H9 (cell line): Measurements from ENCODE around the gene GSS. TPM values are rescaled to one million over a fixed set of nuclear protein-coding genes. Genes with fewer than 3 reads are reported as not detected.

Experiments used
- DNase-seq: peaks from one replicate; pipeline ENCODE4 v3.0.0-alpha.2; 2017
- H2AFZ ChIP-seq: one replicate; pipeline ENCODE4 v1.6.1; 2013; ENCODE audit warnings: mild to moderate bottlenecking, low read length, control low read depth, moderate library complexity
- H2AK5ac ChIP-seq: 2 replicates; pipeline ENCODE4 v1.6.1; 2013; ENCODE audit warnings: low read length, control low read depth, mixed read lengths; ENCODE audit not compliant: insufficient read length
- H2BK120ac ChIP-seq: one replicate; pipeline ENCODE4 v1.6.1; 2013; ENCODE audit warnings: low read depth, mild to moderate bottlenecking, low read length, control low read depth, inconsistent platforms; ENCODE audit not compliant: poor library complexity, severe bottlenecking
- H2BK12ac ChIP-seq: 2 replicates; pipeline ENCODE4 v1.6.1; 2013; ENCODE audit warnings: low read length, control low read depth, mixed read lengths, low read depth; ENCODE audit not compliant: insufficient read length
- H2BK15ac ChIP-seq: 2 replicates; pipeline ENCODE4 v1.6.1; 2013; ENCODE audit warnings: low read depth, low read length, control low read depth
- H2BK20ac ChIP-seq: one replicate; pipeline ENCODE4 v1.6.1; 2013; ENCODE audit warnings: low read depth, mild to moderate bottlenecking, low read length, control low read depth, inconsistent platforms; ENCODE audit not compliant: poor library complexity, severe bottlenecking
- H2BK5ac ChIP-seq: 2 replicates; pipeline ENCODE4 v1.6.1; 2013; ENCODE audit warnings: low read length, control low read depth, mixed read lengths; ENCODE audit not compliant: insufficient read length
- H3K14ac ChIP-seq: 2 replicates; pipeline ENCODE4 v1.6.1; 2013; ENCODE audit warnings: low read length, control low read depth; ENCODE audit not compliant: insufficient read depth
- H3K18ac ChIP-seq: 2 replicates; pipeline ENCODE4 v1.6.1; 2013; ENCODE audit warnings: low read depth, mild to moderate bottlenecking, mixed read lengths, low read length, control low read depth; ENCODE audit not compliant: insufficient read length
- H3K23ac ChIP-seq: 2 replicates; pipeline ENCODE4 v1.6.1; 2013; ENCODE audit warnings: low read length, control low read depth, mixed read lengths, low read depth; ENCODE audit not compliant: insufficient read length
- H3K23me2 ChIP-seq: 2 replicates; pipeline ENCODE4 v1.6.1; 2013; ENCODE audit warnings: low read depth, mild to moderate bottlenecking, mixed read lengths, low read length, control low read depth; ENCODE audit not compliant: insufficient read length, poor library complexity, severe bottlenecking
- H3K27ac ChIP-seq: 2 replicates; pipeline ENCODE4 v1.5.1; 2013; ENCODE audit warnings: low read length, control low read depth, mixed read lengths, low read depth; ENCODE audit not compliant: insufficient read length
- H3K27me3 ChIP-seq: 2 replicates; pipeline ENCODE4 v1.6.1; 2013; ENCODE audit warnings: low read length, control low read depth, inconsistent platforms; ENCODE audit not compliant: insufficient read depth
- H3K4ac ChIP-seq: 2 replicates; pipeline ENCODE4 v1.6.1; 2013; ENCODE audit warnings: low read depth, mild to moderate bottlenecking, control low read depth, inconsistent platforms, low read length, moderate library complexity
- H3K4me1 ChIP-seq: 2 replicates; pipeline ENCODE4 v1.6.1; 2013; ENCODE audit warnings: low read length, control low read depth, inconsistent platforms; ENCODE audit not compliant: insufficient read depth
- H3K4me2 ChIP-seq: 2 replicates; pipeline ENCODE4 v1.6.1; 2013; ENCODE audit warnings: low read length, control low read depth, mixed read lengths; ENCODE audit not compliant: insufficient read length, insufficient read depth
- H3K56ac ChIP-seq: 2 replicates; pipeline ENCODE4 v1.6.1; 2013; ENCODE audit warnings: low read depth, mild to moderate bottlenecking, mixed read lengths, low read length, control low read depth; ENCODE audit not compliant: insufficient read length
- H3K79me1 ChIP-seq: 2 replicates; pipeline ENCODE4 v1.6.1; 2013; ENCODE audit warnings: low read depth, mild to moderate bottlenecking, moderate library complexity, low read length, control low read depth, inconsistent platforms; ENCODE audit not compliant: insufficient read depth, poor library complexity, severe bottlenecking
- H3K79me2 ChIP-seq: 2 replicates; pipeline ENCODE4 v1.6.1; 2013; ENCODE audit warnings: low read length, control low read depth, inconsistent platforms; ENCODE audit not compliant: insufficient read depth
- H3K9ac ChIP-seq: 2 replicates; pipeline ENCODE4 v1.6.1; 2013; ENCODE audit warnings: low read length, control low read depth, mixed read lengths; ENCODE audit not compliant: insufficient read length; ENCODE audit errors: extremely low read depth
- H3K9me3 ChIP-seq: one replicate; pipeline ENCODE4 v1.6.1; 2013; ENCODE audit warnings: low read depth, low read length, inconsistent platforms; ENCODE audit not compliant: control insufficient read depth
- H3T11ph ChIP-seq: one replicate; pipeline ENCODE4 v1.6.1; 2013; ENCODE audit warnings: mild to moderate bottlenecking, low read length, control low read depth, inconsistent platforms
- H4K20me1 ChIP-seq: one replicate; pipeline ENCODE4 v1.6.1; 2013; ENCODE audit not compliant: control insufficient read depth, insufficient read length, insufficient read depth
- H4K5ac ChIP-seq: 2 replicates; pipeline ENCODE4 v1.6.1; 2013; ENCODE audit warnings: low read depth, mild to moderate bottlenecking, mixed read lengths, low read length, control low read depth; ENCODE audit not compliant: insufficient read length
- H4K8ac ChIP-seq: replicated peaks from 2 replicates; pipeline ENCODE4 v1.6.1; 2013; ENCODE audit warnings: low read length, control low read depth, mixed read lengths, low read depth; ENCODE audit not compliant: insufficient read length
- H4K91ac ChIP-seq: 2 replicates; pipeline ENCODE4 v1.6.1; 2013; ENCODE audit warnings: low read depth, mild to moderate bottlenecking, moderate library complexity, mixed read lengths, low read length, control low read depth; ENCODE audit not compliant: insufficient read length
- H3K27ac Mint-ChIP-seq, 3 experiments: 2 replicates in 2 of 3; 3 replicates in 1 of 3; pipeline ENCODE4 v1.8.0; 2020 to 2021; ENCODE audit warnings: mixed read lengths in 3 of 3, mild to moderate bottlenecking in 1 of 3, moderate library complexity in 1 of 3
- H3K27me3 Mint-ChIP-seq: 2 replicates; pipeline ENCODE4 v1.8.0; 2021; ENCODE audit warnings: low read depth, mild to moderate bottlenecking, moderate library complexity, mixed read lengths
- H3K36me3 Mint-ChIP-seq, 3 experiments: 2 replicates in 2 of 3; 3 replicates in 1 of 3; pipeline ENCODE4 v1.8.0; 2020 to 2021; ENCODE audit warnings: low read depth in 3 of 3, mixed read lengths in 3 of 3; ENCODE audit not compliant: insufficient read depth in 1 of 3
- H3K4me1 Mint-ChIP-seq, 2 experiments: 2 replicates each; pipeline ENCODE4 v1.8.0; 2020; ENCODE audit warnings: mixed read lengths in 2 of 2
- H3K4me3 Mint-ChIP-seq, 2 experiments: 2 replicates in 1 of 2; 3 replicates in 1 of 2; pipeline ENCODE4 v1.8.0; 2020 to 2021; ENCODE audit warnings: mild to moderate bottlenecking in 2 of 2, mixed read lengths in 2 of 2, moderate library complexity in 1 of 2
- H3K9me3 Mint-ChIP-seq, 2 experiments: 2 replicates in 1 of 2; 3 replicates in 1 of 2; pipeline ENCODE4 v1.8.0; 2020; ENCODE audit warnings: mild to moderate bottlenecking in 2 of 2, mixed read lengths in 2 of 2, moderate library complexity in 1 of 2
- WGBS: extraction: QIAGEN DNeasy Blood & Tissue Kit; methylation state at CpG from one replicate; pipeline ENCODE4 v1.1.7; 2013; ENCODE audit warnings: missing lambda C conversion rate, low lambda C conversion rate, mixed read lengths; ENCODE audit not compliant: insufficient read length; ENCODE audit errors: extremely low coverage; 5-methylcytosine and 5-hydroxymethylcytosine counted together
- total RNA-seq: library from RNA; stranded (reverse); gene quantifications from 2 replicates; pipeline ENCODE4 v1.2.1, GENCODE V29; 2021
- TF ChIP-seq, protein P1 (sequence below): fragments of 200-600 bp; sonication (generic); conservative IDR thresholded peaks from 3 replicates; pipeline ENCODE4 v1.8.0; 2021; ENCODE audit warnings: antibody characterized with exemption, mild to moderate bottlenecking

GSS gene
- total RNA-seq, 1 experiment from 2014 or later = 48.5 TPM

DNA sequence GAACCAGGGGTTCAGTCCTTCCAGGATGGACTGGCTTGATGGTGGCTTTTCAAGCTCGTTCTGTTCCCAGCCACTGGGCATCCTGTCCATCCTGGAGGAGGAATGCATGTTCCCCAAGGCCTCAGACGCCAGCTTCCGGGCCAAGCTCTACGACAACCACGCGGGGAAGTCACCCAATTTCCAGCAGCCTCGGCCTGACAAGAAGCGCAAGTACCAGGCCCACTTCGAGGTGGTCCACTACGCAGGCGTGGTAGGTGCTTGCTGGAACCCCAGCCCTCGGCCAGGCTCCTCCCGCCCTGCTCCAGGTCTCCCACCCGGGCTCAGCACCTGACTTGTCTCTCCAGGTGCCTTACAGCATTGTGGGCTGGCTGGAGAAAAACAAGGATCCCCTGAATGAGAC, 34.1 kb upstream of the GSS start:
- no peaks in the 10 kb centered on the region for H3K27me3 ChIP-seq
- H4K5ac ChIP-seq = no peak overlapping the region
- H3K4me1 Mint-ChIP-seq = peaks cover 26 to 27% of the 10 kb centered on the region in 2 experiments
- H3K23ac ChIP-seq = no peak overlapping the region
- H3K9me3 Mint-ChIP-seq = no peaks in the 10 kb centered on the region
- no peak overlapping the region for H3K56ac ChIP-seq
- no peak overlapping the region for H2AK5ac ChIP-seq
- no peak overlapping the region for H3K4me3 Mint-ChIP-seq
- peaks cover 41% of the 10 kb centered on the region for H3K27me3 Mint-ChIP-seq
- H3K36me3 Mint-ChIP-seq = peaks cover 0 to 5% (median 0%) of the 10 kb centered on the region in 3 experiments; a peak in 3 of 7 replicates
- H3K79me2 ChIP-seq = no peaks in the 10 kb centered on the region
- no peaks in the 10 kb centered on the region for H3K23me2 ChIP-seq
- H4K8ac ChIP-seq = no peak overlapping the region
- H2BK5ac ChIP-seq = no peak overlapping the region
- TF ChIP-seq, protein P1, sequence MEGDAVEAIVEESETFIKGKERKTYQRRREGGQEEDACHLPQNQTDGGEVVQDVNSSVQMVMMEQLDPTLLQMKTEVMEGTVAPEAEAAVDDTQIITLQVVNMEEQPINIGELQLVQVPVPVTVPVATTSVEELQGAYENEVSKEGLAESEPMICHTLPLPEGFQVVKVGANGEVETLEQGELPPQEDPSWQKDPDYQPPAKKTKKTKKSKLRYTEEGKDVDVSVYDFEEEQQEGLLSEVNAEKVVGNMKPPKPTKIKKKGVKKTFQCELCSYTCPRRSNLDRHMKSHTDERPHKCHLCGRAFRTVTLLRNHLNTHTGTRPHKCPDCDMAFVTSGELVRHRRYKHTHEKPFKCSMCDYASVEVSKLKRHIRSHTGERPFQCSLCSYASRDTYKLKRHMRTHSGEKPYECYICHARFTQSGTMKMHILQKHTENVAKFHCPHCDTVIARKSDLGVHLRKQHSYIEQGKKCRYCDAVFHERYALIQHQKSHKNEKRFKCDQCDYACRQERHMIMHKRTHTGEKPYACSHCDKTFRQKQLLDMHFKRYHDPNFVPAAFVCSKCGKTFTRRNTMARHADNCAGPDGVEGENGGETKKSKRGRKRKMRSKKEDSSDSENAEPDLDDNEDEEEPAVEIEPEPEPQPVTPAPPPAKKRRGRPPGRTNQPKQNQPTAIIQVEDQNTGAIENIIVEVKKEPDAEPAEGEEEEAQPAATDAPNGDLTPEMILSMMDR = no peak
- H4K91ac ChIP-seq = no peak overlapping the region
- no peak for DNase-seq
- H3K9me3 ChIP-seq = no peaks in the 10 kb centered on the region
- H3K4me1 ChIP-seq = no peaks in the 10 kb centered on the region; the same call in 1 of the 2 replicates
- H3T11ph ChIP-seq = no peak overlapping the region
- no peak overlapping the region for H3K27ac ChIP-seq
- H3K4me2 ChIP-seq = no peak overlapping the region
- H2AFZ ChIP-seq = no peak overlapping the region
- H2BK15ac ChIP-seq = no peak overlapping the region
- H2BK12ac ChIP-seq = no peak overlapping the region
- no peak overlapping the region for H3K9ac ChIP-seq
- no peak overlapping the region; a peak in 1 of 7 replicates for H3K27ac Mint-ChIP-seq
- H3K4ac ChIP-seq = no peak overlapping the region
- no peak overlapping the region for H3K14ac ChIP-seq
- no peaks in the 10 kb centered on the region for H3K79me1 ChIP-seq
- H3K18ac ChIP-seq = no peak overlapping the region
- no peak overlapping the region for H2BK120ac ChIP-seq
- WGBS = no CpG with 5 or more reads among the region's 14 CpGs
- H4K20me1 ChIP-seq = no peaks in the 10 kb centered on the region
- no peak overlapping the region for H2BK20ac ChIP-seq
